Kidney epithelial cell (primary cell): ENCODE measurements around the gene PTBP3. TPM values are rescaled to one million over a fixed set of nuclear protein-coding genes. Genes with fewer than 3 reads are reported as not detected.

Source experiments
- DNase-seq: peaks from one replicate; pipeline ENCODE4 v3.0.0-alpha.2; 2010; ENCODE audit warnings: low read depth
- H3K27me3 ChIP-seq: 2 replicates; pipeline ENCODE4 v1.6.0; 2011; ENCODE audit warnings: low read length; ENCODE audit not compliant: control insufficient read depth, insufficient read depth
- H3K36me3 ChIP-seq: 2 replicates; pipeline ENCODE4 v1.5.1; 2011; ENCODE audit warnings: low read length; ENCODE audit not compliant: control insufficient read depth, insufficient read depth
- H3K4me3 ChIP-seq: 2 replicates; pipeline ENCODE4 v1.5.1; 2011; ENCODE audit warnings: low read depth, mild to moderate bottlenecking, control low read depth, low read length
- total RNA-seq: library from RNA; depleted of rRNA; stranded (reverse); fragments of >200 nt; gene quantifications from 2 replicates; pipeline ENCODE4 v1.2.3, GENCODE V29; 2015
- TF ChIP-seq, protein P1 (sequence below): IDR thresholded peaks from 2 replicates; pipeline ENCODE4 v1.5.1; 2011; ENCODE audit warnings: mild to moderate bottlenecking, moderate library complexity, low read length, control low read depth, inconsistent platforms; ENCODE audit not compliant: insufficient read depth, poor library complexity, severe bottlenecking

PTBP3 gene
- total RNA-seq, 1 donor from 2014 or later, result 79.8 TPM

DNA sequence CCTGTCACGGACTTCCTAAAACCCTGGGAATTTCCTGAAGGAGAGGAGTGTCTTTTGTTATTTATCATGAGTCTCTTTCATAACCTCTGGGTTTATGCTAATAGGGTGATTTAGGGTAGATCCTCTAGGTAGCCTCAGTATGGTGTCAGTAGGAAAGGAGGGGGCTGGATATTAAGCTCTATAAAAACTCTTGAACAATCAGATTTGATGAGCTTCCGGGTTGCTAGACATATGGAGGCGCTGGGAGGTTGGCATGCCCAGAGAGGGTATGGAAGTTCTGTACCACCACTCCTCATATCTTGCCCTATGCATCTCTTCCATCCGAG, 15.6 kb upstream of the PTBP3 start:
- Histone ChIP-seq H3K27me3 (no peaks in the 10 kb centered on the region), H3K36me3 (no peaks in the 10 kb centered on the region), H3K4me3 (no peak overlapping the region)
- no peak for DNase-seq
- TF ChIP-seq, protein P1, sequence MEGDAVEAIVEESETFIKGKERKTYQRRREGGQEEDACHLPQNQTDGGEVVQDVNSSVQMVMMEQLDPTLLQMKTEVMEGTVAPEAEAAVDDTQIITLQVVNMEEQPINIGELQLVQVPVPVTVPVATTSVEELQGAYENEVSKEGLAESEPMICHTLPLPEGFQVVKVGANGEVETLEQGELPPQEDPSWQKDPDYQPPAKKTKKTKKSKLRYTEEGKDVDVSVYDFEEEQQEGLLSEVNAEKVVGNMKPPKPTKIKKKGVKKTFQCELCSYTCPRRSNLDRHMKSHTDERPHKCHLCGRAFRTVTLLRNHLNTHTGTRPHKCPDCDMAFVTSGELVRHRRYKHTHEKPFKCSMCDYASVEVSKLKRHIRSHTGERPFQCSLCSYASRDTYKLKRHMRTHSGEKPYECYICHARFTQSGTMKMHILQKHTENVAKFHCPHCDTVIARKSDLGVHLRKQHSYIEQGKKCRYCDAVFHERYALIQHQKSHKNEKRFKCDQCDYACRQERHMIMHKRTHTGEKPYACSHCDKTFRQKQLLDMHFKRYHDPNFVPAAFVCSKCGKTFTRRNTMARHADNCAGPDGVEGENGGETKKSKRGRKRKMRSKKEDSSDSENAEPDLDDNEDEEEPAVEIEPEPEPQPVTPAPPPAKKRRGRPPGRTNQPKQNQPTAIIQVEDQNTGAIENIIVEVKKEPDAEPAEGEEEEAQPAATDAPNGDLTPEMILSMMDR, result no peak

- DNase-seq, result no peak
- H3K36me3 ChIP-seq, result no peaks in the 10 kb centered on the region
- no peaks in the 10 kb centered on the region for H3K27me3 ChIP-seq
- TF ChIP-seq, protein P1, result no peak
- peak overlapping the region; percentile 14 for H3K4me3 ChIP-seq
Observed at GRCh38 chr9:112348257-112349007, 15.0 kb upstream of the PTBP3 start.

GRCh38 chr9:112341730-112342129, 8.3 kb upstream of the PTBP3 start:
- peak; percentile 60 for DNase-seq

GRCh38 chr9:112339886-112340285, 6.5 kb upstream of the PTBP3 start:
- no peak overlapping the region for H3K4me3 ChIP-seq
- no peak for DNase-seq
- no peaks in the 10 kb centered on the region for H3K27me3 ChIP-seq
- H3K36me3 ChIP-seq, result no peaks in the 10 kb centered on the region
- TF ChIP-seq, protein P1, result no peak

More at GRCh38 chr9:112341730-112342129, 8.3 kb upstream of the PTBP3 start:
- TF ChIP-seq, protein P1, result no peak
- Histone ChIP-seq H3K27me3 (no peaks in the 10 kb centered on the region), H3K4me3 (no peak overlapping the region), H3K36me3 (no peaks in the 10 kb centered on the region)

GRCh38 chr9:112338561-112338960, 5.1 kb upstream of the PTBP3 start:
- TF ChIP-seq, protein P1, result no peak
- H3K36me3 ChIP-seq, result no peaks in the 10 kb centered on the region
- peak; percentile 59 for DNase-seq
- no peak overlapping the region for H3K4me3 ChIP-seq
- H3K27me3 ChIP-seq, result no peaks in the 10 kb centered on the region

DNA sequence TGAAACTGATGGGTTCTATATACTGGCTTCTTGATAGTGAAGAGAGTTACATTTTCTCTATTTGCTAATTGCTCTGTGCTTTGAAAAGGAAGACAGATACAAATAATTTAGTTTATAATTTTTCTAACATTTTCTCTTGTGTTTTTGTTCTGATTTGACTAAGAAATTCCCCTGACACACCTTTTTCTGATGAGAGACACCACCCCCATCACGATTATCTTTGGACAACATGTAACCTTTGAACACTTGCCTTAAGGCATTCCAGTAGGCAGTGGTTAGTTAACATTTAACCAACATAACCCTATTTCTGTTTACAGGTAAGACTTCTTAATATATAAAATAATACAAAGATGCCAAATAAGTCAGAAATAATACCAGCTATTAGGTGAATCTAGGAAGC, 4.1 kb upstream of the PTBP3 start:
- no peak for DNase-seq
- TF ChIP-seq, protein P1, result no peak
- H3K4me3 ChIP-seq, result no peak overlapping the region
- H3K27me3 ChIP-seq, result no peaks in the 10 kb centered on the region
- H3K36me3 ChIP-seq, result no peaks in the 10 kb centered on the region
